Astrocyte (in vitro differentiated cells and primary cell): ENCODE data around the gene MBOAT2. TPM values are rescaled to one million over a fixed set of nuclear protein-coding genes. Genes with fewer than 3 reads are reported as not detected.

Experiments
- DNase-seq: peaks from one replicate; pipeline ENCODE4 v3.0.0-alpha.2; 2010; ENCODE audit warnings: low read depth
- FAIRE-seq: peaks from 2 replicates; lab custom pipeline; 2011; peaks lifted over from hg19 to GRCh38; lab: Jason Lieb, UNC
- H2AFZ ChIP-seq: 2 replicates; pipeline ENCODE4 v1.6.0; 2012; ENCODE audit warnings: low read depth, low read length, inconsistent platforms
- H3K27ac ChIP-seq: 2 replicates; pipeline ENCODE4 v1.5.1; 2011; ENCODE audit warnings: low read depth, low read length, inconsistent platforms
- H3K27me3 ChIP-seq: 2 replicates; pipeline ENCODE4 v1.6.0; 2011; ENCODE audit warnings: low read length, inconsistent platforms; ENCODE audit not compliant: insufficient read depth
- H3K36me3 ChIP-seq: 2 replicates; pipeline ENCODE4 v1.5.1; 2011; ENCODE audit warnings: low read length, inconsistent platforms; ENCODE audit not compliant: insufficient read depth
- H3K4me1 ChIP-seq: 2 replicates; pipeline ENCODE4 v1.5.1; 2011; ENCODE audit warnings: low read length, inconsistent platforms; ENCODE audit not compliant: insufficient read depth
- H3K4me2 ChIP-seq: 2 replicates; pipeline ENCODE4 v1.6.0; 2012; ENCODE audit warnings: low read length, inconsistent platforms
- H3K4me3 ChIP-seq: 2 replicates; pipeline ENCODE4 v1.5.1; 2011; ENCODE audit warnings: low read depth, mild to moderate bottlenecking, low read length, inconsistent platforms; ENCODE audit not compliant: insufficient read depth
- H3K79me2 ChIP-seq: 2 replicates; pipeline ENCODE4 v1.6.0; 2012; ENCODE audit warnings: mild to moderate bottlenecking, low read length, inconsistent platforms; ENCODE audit not compliant: insufficient read depth
- H3K9ac ChIP-seq: 2 replicates; pipeline ENCODE4 v1.6.0; 2012; ENCODE audit warnings: mild to moderate bottlenecking, low read length, inconsistent platforms
- H3K9me3 ChIP-seq: 2 replicates; pipeline ENCODE4 v1.5.1; 2012; ENCODE audit warnings: low read depth, mild to moderate bottlenecking, low read length, inconsistent platforms; ENCODE audit not compliant: insufficient read depth
- H4K20me1 ChIP-seq: 2 replicates; pipeline ENCODE4 v1.6.0; 2012; ENCODE audit warnings: low read length, inconsistent platforms; ENCODE audit not compliant: insufficient read depth
- H3K27ac Mint-ChIP-seq: one replicate; pipeline ENCODE4 v1.8.0; 2021; ENCODE audit warnings: mild to moderate bottlenecking, mixed read lengths; ENCODE audit not compliant: unreplicated experiment
- H3K27me3 Mint-ChIP-seq: one replicate; pipeline ENCODE4 v1.8.0; 2021; ENCODE audit warnings: low read depth, mixed read lengths; ENCODE audit not compliant: unreplicated experiment
- H3K36me3 Mint-ChIP-seq: one replicate; pipeline ENCODE4 v1.8.0; 2021; ENCODE audit warnings: low read depth, mixed read lengths; ENCODE audit not compliant: unreplicated experiment
- H3K4me1 Mint-ChIP-seq: one replicate; pipeline ENCODE4 v1.8.0; 2021; ENCODE audit warnings: low read depth, mixed read lengths; ENCODE audit not compliant: unreplicated experiment
- H3K4me3 Mint-ChIP-seq: one replicate; pipeline ENCODE4 v1.8.0; 2021; ENCODE audit warnings: mild to moderate bottlenecking, moderate library complexity, mixed read lengths; ENCODE audit not compliant: unreplicated experiment
- H3K9me3 Mint-ChIP-seq: one replicate; pipeline ENCODE4 v1.8.0; 2021; ENCODE audit warnings: mild to moderate bottlenecking, mixed read lengths; ENCODE audit not compliant: unreplicated experiment
- EZH2 ChIP-seq: IDR thresholded peaks from 2 replicates; pipeline ENCODE4 v1.6.1; 2012; ENCODE audit warnings: mild to moderate bottlenecking, low read length, inconsistent platforms; ENCODE audit not compliant: insufficient read depth
- total RNA-seq: library from RNA; stranded (reverse); gene quantifications from 2 replicates; pipeline ENCODE4 v1.2.1, GENCODE V29; 2021
- TF ChIP-seq, protein P1 (sequence below): IDR thresholded peaks from 2 replicates; pipeline ENCODE4 v1.5.1; 2011; ENCODE audit warnings: low read depth, mild to moderate bottlenecking, inconsistent platforms, low read length, moderate library complexity; ENCODE audit not compliant: insufficient read depth

The MBOAT2 gene
- total RNA-seq, 1 donor from 2014 or later = 54.6 TPM

GRCh38 chr2:9037166-9037565 lies 33.7 kb upstream of the MBOAT2 start:
- no peak overlapping the region for H3K4me2 ChIP-seq
- DNase-seq (no peak), FAIRE-seq (no peak)
- no peak for TF ChIP-seq EZH2
- TF ChIP-seq, protein P1, sequence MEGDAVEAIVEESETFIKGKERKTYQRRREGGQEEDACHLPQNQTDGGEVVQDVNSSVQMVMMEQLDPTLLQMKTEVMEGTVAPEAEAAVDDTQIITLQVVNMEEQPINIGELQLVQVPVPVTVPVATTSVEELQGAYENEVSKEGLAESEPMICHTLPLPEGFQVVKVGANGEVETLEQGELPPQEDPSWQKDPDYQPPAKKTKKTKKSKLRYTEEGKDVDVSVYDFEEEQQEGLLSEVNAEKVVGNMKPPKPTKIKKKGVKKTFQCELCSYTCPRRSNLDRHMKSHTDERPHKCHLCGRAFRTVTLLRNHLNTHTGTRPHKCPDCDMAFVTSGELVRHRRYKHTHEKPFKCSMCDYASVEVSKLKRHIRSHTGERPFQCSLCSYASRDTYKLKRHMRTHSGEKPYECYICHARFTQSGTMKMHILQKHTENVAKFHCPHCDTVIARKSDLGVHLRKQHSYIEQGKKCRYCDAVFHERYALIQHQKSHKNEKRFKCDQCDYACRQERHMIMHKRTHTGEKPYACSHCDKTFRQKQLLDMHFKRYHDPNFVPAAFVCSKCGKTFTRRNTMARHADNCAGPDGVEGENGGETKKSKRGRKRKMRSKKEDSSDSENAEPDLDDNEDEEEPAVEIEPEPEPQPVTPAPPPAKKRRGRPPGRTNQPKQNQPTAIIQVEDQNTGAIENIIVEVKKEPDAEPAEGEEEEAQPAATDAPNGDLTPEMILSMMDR = no peak
- peaks cover 4% of the 10 kb centered on the region for H3K36me3 Mint-ChIP-seq
- peaks cover 17% of the 10 kb centered on the region for H3K9me3 Mint-ChIP-seq
- H3K27me3 ChIP-seq = no peaks in the 10 kb centered on the region
- H3K4me3 ChIP-seq = no peak overlapping the region
- no peak overlapping the region for H2AFZ ChIP-seq
- H3K4me1 Mint-ChIP-seq = peaks cover 6% of the 10 kb centered on the region
- no peak overlapping the region for H3K9ac ChIP-seq
- H4K20me1 ChIP-seq = no peaks in the 10 kb centered on the region
- no peaks in the 10 kb centered on the region for H3K9me3 ChIP-seq
- no peak overlapping the region for H3K4me3 Mint-ChIP-seq
- no peaks in the 10 kb centered on the region for H3K79me2 ChIP-seq
- no peak overlapping the region for H3K27ac Mint-ChIP-seq
- no peaks in the 10 kb centered on the region for H3K4me1 ChIP-seq
- peaks cover 3% of the 10 kb centered on the region for H3K27me3 Mint-ChIP-seq
- H3K36me3 ChIP-seq = no peaks in the 10 kb centered on the region
- no peak overlapping the region for H3K27ac ChIP-seq

GRCh38 chr2:9033385-9034168 lies 30.1 kb upstream of the MBOAT2 start:
- H3K36me3 ChIP-seq = no peaks in the 10 kb centered on the region
- no peaks in the 10 kb centered on the region for H3K4me1 ChIP-seq
- Mint-ChIP-seq H3K4me3 (no peak overlapping the region), H3K27me3 (no peaks in the 10 kb centered on the region), H3K27ac (no peak overlapping the region), H3K36me3 (peaks cover 4% of the 10 kb centered on the region), H3K9me3 (peaks cover 8% of the 10 kb centered on the region), H3K4me1 (peaks cover 10% of the 10 kb centered on the region)
- no peaks in the 10 kb centered on the region for H4K20me1 ChIP-seq
- H3K4me3 ChIP-seq = no peak overlapping the region
- no peak overlapping the region for H3K27ac ChIP-seq
- no peak overlapping the region for H3K4me2 ChIP-seq
- H3K27me3 ChIP-seq = no peaks in the 10 kb centered on the region
- FAIRE-seq (no peak), DNase-seq (peak; percentile 13)
- H3K9me3 ChIP-seq = no peaks in the 10 kb centered on the region
- TF ChIP-seq, protein P1 = no peak
- TF ChIP-seq EZH2 = no peak
- H2AFZ ChIP-seq = no peak overlapping the region
- no peak overlapping the region for H3K9ac ChIP-seq
- no peaks in the 10 kb centered on the region for H3K79me2 ChIP-seq
